GM21576 (cell line): ENCODE results near the gene ZNF438.

Experiments used
- ATAC-seq: cut with Tn5 transposase; IDR thresholded peaks from one replicate; pipeline ENCODE4 v1.9.1; 2021; ENCODE audit warnings: mild to moderate bottlenecking, moderate library complexity; ENCODE audit not compliant: unreplicated experiment

Gene ZNF438

GRCh38 chr10:30829901-30830300 is 201.8 kb downstream of the ZNF438 start:
- ATAC-seq, result no peak

GRCh38 chr10:30828680-30829079 is 203.0 kb downstream of the ZNF438 start:
- no peak for ATAC-seq

GRCh38 chr10:30828164-30828563 is 203.5 kb downstream of the ZNF438 start:
- no peak for ATAC-seq

- no peak for ATAC-seq
Observed at GRCh38 chr10:30827531-30828120, 204.0 kb downstream of the ZNF438 start.

GRCh38 chr10:30826679-30827078 is 205.0 kb downstream of the ZNF438 start:
- no peak for ATAC-seq

GRCh38 chr10:30825495-30825894 is 206.2 kb downstream of the ZNF438 start:
- no peak for ATAC-seq

GRCh38 chr10:30825022-30825421 is 206.6 kb downstream of the ZNF438 start:
- ATAC-seq, result no peak

- no peak for ATAC-seq
Observed at GRCh38 chr10:30823651-30824050, 208.0 kb downstream of the ZNF438 start.

- ATAC-seq, result no peak
Observed at GRCh38 chr10:30822693-30823465, 208.8 kb downstream of the ZNF438 start.

- ATAC-seq, result no peak
Observed at GRCh38 chr10:30821994-30822692, 209.5 kb downstream of the ZNF438 start.

GRCh38 chr10:30821261-30821993 is 210.2 kb downstream of the ZNF438 start:
- ATAC-seq, result no peak

- ATAC-seq, result no peak
Observed at GRCh38 chr10:30820261-30820991, 211.2 kb downstream of the ZNF438 start.

GRCh38 chr10:30819341-30820181 is 212.1 kb downstream of the ZNF438 start:
- ATAC-seq, result no peak

- no peak for ATAC-seq
Observed at GRCh38 chr10:30818854-30819253, 212.8 kb downstream of the ZNF438 start.

- ATAC-seq, result no peak
Observed at GRCh38 chr10:30818010-30818660, 213.5 kb downstream of the ZNF438 start.

- ATAC-seq, result no peak
Observed at GRCh38 chr10:30817541-30817940, 214.1 kb downstream of the ZNF438 start.

GRCh38 chr10:30816820-30817171 is 214.9 kb downstream of the ZNF438 start:
- no peak for ATAC-seq

GRCh38 chr10:30816159-30816819 is 215.4 kb downstream of the ZNF438 start:
- no peak for ATAC-seq
